Right atrium auricular region (tissue), 2 donors: ENCODE measurements around the gene CCDC85C. TPM values are rescaled to one million over a fixed set of nuclear protein-coding genes. Genes with fewer than 3 reads are reported as not detected.

Experiments
- DNase-seq: peaks from one replicate; pipeline ENCODE4 v3.0.0-alpha.2; 2019; ENCODE audit warnings: low spot score
- H3K27ac ChIP-seq, 2 donors: fragments of 200-600 bp; sonication (generic); 1 replicate in 1 of 2; 2 replicates in 1 of 2; pipeline ENCODE4 v1.5.1; 2016 to 2019
- H3K27me3 ChIP-seq, 2 donors: fragments of 200-600 bp; sonication (generic); one replicate each; pipeline versions ENCODE4 v1.5.1 to v1.6.0; 2017 to 2019
- H3K36me3 ChIP-seq: fragments of 200-600 bp; sonication (generic); one replicate; pipeline ENCODE4 v1.5.1; 2016
- H3K4me1 ChIP-seq, 2 donors: fragments of 200-600 bp; sonication (generic); one replicate each; pipeline versions ENCODE4 v1.5.1 to v1.6.0; 2017 to 2019
- H3K4me3 ChIP-seq, 2 donors: fragments of 200-600 bp; sonication (generic); 1 replicate in 1 of 2; 2 replicates in 1 of 2; pipeline ENCODE4 v1.5.1; 2017 to 2019; ENCODE audit warnings: mild to moderate bottlenecking in 1 of 2, moderate library complexity in 1 of 2
- H3K9me3 ChIP-seq, 2 donors: fragments of 200-600 bp; sonication (generic); one replicate each; pipeline ENCODE4 v1.5.1; 2019
- total RNA-seq, 2 donors: library from RNA; depleted of rRNA; stranded (reverse); fragments of >200 nt; gene quantifications; one replicate each; pipeline ENCODE4 v1.1.0, GENCODE V29; 2016
- TF ChIP-seq, protein P1 (sequence below), 2 donors: fragments of 200-600 bp; sonication (generic); IDR thresholded peaks; one replicate each; pipeline ENCODE4 v1.5.1; 2019; ENCODE audit warnings: antibody characterized with exemption in 2 of 2

Gene CCDC85C
- total RNA-seq, 2 donors from 2014 or later = 17.1 to 17.7 TPM

DNA sequence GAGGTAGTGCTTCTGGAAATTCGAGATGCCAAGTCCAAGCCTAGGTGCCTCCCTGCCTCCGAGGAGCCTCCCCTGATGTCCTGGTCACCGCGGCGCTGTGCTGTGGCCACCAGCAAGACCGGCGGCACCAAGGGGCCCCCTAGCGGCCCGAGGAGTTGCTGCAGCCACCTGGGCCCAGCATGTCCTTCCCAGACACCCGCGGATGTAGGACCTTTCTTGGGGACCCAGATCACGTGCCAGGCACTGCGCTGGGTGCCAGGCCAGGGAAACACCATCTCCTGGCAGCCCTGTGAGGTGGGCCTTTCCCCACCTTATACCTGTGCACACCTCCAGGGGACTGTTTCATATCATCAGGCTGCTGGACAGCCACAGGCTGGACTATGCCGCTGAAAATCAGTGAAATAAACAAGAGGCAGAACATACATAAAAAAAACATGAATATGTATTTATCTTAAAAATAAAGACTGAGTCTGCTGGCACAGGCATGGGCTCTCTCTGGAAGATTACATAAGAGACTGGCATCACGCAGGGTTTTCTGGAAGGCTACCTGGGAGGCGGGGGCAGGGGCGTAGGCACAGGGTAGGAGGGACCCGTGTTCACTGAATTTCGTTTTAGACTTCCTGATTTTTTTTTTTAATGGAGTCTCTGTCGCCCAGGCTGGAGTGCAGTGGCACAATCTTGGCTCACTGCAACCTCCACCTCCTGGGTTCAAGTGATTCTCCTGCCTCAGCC, 25.0 kb upstream of the CCDC85C start:
- H3K27ac ChIP-seq = no peak overlapping the region
- no peaks in the 10 kb centered on the region for H3K9me3 ChIP-seq
- DNase-seq = peak; percentile 73
- no peaks in the 10 kb centered on the region for H3K27me3 ChIP-seq
- TF ChIP-seq, protein P1, sequence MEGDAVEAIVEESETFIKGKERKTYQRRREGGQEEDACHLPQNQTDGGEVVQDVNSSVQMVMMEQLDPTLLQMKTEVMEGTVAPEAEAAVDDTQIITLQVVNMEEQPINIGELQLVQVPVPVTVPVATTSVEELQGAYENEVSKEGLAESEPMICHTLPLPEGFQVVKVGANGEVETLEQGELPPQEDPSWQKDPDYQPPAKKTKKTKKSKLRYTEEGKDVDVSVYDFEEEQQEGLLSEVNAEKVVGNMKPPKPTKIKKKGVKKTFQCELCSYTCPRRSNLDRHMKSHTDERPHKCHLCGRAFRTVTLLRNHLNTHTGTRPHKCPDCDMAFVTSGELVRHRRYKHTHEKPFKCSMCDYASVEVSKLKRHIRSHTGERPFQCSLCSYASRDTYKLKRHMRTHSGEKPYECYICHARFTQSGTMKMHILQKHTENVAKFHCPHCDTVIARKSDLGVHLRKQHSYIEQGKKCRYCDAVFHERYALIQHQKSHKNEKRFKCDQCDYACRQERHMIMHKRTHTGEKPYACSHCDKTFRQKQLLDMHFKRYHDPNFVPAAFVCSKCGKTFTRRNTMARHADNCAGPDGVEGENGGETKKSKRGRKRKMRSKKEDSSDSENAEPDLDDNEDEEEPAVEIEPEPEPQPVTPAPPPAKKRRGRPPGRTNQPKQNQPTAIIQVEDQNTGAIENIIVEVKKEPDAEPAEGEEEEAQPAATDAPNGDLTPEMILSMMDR (IDR thresholded peaks at IDR 0.05) = peak; percentile 88 to 98
- H3K4me1 ChIP-seq = peaks cover 0 to 8% of the 10 kb centered on the region in 2 donors
- H3K36me3 ChIP-seq = no peaks in the 10 kb centered on the region
- H3K4me3 ChIP-seq = no peak overlapping the region

DNA sequence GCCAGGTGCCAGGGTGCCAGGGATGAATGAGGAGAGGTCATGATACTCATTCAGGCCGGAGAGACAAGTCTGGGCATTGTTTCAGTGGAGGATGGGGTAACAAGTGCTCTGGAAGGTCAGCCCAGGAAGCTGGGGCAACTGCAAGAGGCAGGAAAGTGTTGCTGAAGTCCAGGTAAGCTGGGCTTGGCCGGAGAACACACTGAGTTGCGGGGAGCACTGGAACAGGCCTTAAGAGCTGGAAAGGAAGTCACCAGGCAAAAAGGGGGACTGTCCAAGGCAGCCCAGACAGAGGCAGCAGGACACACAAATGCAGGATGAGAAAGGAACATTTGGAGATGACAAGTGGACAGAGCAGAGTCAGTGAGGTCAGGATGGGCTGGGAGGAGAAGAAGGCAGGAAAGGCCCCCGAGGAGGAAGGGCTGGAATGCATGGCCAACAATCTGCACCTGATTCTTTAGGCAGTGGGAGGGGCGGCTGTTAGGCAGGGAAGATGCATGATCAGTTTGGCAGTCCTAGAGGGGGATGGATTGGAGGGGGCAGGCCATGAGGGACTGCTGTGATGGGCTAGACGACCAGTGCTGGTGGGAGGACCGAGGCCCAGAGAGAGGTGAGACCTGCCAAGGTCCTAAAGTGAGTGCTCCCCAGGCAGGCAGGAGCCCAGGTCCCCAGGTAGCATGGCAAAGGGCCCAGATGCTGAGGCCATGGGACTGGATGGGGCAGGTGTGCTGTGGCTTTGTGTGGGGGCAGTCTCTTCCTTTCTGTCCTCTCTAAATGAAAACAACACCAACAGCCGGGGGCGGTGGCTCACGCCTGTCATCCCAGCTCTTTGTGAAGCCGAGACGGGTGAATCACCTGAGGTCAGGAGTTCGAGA, 23.7 kb upstream of the CCDC85C start:
- Histone ChIP-seq H3K36me3 (no peaks in the 10 kb centered on the region), H3K4me1 (peaks cover 0 to 8% of the 10 kb centered on the region in 2 donors), H3K27me3 (no peaks in the 10 kb centered on the region), H3K9me3 (no peaks in the 10 kb centered on the region), H3K27ac (no peak overlapping the region), H3K4me3 (no peak overlapping the region)
- DNase-seq = no peak
- TF ChIP-seq, protein P1 (IDR thresholded peaks at IDR 0.05) = no peak

DNA sequence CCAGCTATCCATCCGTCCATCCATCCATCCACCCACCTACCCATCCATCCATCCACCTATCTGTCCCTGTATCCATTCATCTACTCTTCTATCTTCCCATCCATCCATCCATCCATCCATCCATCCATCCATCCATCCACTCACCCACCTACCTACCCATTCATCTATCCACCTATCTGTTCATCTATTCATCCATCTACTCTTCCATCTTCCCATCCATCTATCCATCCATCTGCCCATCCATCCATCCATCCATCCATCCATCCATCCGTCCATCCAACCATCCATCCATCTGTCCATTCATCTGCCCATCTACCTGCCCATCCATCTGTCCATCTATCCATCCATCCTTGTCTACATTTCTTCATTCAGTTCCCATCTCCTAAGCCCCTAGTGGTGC, 23.1 kb upstream of the CCDC85C start:
- Histone ChIP-seq H3K4me1 (peaks cover 0 to 8% of the 10 kb centered on the region in 2 donors), H3K4me3 (no peak overlapping the region), H3K27ac (no peak overlapping the region), H3K27me3 (no peaks in the 10 kb centered on the region), H3K9me3 (no peaks in the 10 kb centered on the region), H3K36me3 (no peaks in the 10 kb centered on the region)
- no peak for DNase-seq
- TF ChIP-seq, protein P1 (IDR thresholded peaks at IDR 0.05) = no peak

DNA sequence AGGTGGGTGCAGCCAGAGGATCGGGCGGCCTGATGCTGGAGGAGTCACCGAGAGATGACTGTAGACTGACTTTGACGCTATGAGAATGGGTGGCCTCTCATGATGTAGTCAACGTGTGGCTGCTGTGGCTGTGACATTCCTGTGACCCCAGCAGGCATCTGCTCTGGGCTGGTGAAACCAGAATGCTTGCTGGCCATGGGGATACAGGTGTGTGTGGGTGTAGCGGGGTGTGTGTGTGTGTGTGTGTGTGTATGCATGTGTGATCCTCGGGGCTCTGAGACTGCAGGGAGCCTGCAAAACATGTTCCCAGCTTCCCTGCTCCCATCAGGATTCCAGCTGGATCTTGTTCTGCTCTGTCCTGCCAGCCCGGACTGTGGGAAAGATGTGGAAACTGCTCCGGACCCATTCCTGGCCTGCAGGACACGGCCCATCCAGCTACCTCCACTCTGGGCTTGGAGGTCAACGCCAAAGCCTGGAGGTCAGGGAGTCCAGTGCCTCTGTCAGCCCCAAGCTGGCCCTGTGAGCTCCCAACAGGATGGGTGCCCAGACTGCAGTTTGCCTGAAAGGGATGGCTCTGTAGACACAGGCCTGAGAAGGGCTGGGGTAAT, 22.1 kb upstream of the CCDC85C start:
- no peak overlapping the region for H3K27ac ChIP-seq
- DNase-seq = no peak
- H3K4me3 ChIP-seq = no peak overlapping the region
- TF ChIP-seq, protein P1 (IDR thresholded peaks at IDR 0.05) = no peak
- no peaks in the 10 kb centered on the region for H3K36me3 ChIP-seq
- H3K4me1 ChIP-seq = peaks cover 0 to 8% of the 10 kb centered on the region in 2 donors
- no peaks in the 10 kb centered on the region for H3K27me3 ChIP-seq
- no peaks in the 10 kb centered on the region for H3K9me3 ChIP-seq

DNA sequence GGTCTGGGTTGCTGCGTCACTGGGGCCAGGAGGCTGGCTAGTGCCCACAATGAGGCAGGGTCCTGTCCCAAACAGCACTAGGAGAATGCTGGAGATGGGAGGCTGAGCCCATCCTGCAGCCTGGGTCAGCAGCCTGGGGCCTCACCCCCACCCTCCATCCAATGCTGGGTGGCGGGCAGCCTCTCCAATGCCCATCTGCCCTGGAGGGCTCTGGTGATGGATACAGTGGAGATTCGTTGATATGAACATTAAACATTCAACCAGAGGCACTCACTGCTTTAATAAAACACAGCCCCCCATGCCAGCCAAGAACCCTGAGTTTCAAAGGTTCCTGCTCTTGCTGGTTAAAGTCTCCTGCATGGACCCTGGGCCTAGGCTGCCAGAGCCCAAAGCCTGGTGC, 21.5 kb upstream of the CCDC85C start:
- Histone ChIP-seq H3K4me3 (no peak overlapping the region), H3K4me1 (peaks cover 0 to 9% of the 10 kb centered on the region in 2 donors), H3K27me3 (no peaks in the 10 kb centered on the region), H3K27ac (no peak overlapping the region), H3K9me3 (no peaks in the 10 kb centered on the region), H3K36me3 (no peaks in the 10 kb centered on the region)
- no peak for DNase-seq
- TF ChIP-seq, protein P1 (IDR thresholded peaks at IDR 0.05) = no peak
